HG03354 (cell line): ENCODE data around the gene GALNT9.
"Not testable (repeated sequence)": the region's sequence is repeated elsewhere in the genome, so short reads cannot be mapped to it uniquely, and the experiment has no call there.

Source experiments
- ATAC-seq: cut with Tn5 transposase; IDR thresholded peaks from one replicate; pipeline ENCODE4 v1.9.1; 2021; ENCODE audit warnings: mild to moderate bottlenecking; ENCODE audit not compliant: unreplicated experiment, poor library complexity, severe bottlenecking

Gene GALNT9

DNA sequence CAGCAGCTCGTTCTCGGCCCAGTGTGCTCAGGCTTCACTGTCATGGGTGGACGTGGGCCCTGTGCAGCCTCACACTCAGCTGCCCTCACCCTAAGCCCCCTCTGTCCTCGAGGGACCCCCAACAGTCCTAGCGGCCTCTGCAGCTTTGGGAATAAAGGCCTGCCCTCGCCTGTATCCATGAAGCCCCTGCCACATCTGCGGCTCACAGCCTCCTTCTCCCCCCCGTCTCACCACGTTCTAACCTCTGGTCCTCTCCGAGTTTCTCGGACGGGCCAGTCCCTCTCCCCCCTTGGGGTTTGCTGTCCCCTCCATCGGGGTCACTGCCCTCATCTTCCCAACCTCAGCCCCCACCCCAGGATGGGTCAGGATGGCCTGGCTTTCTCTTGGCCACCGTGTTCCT, 30.2 kb upstream of the GALNT9 start:
- ATAC-seq, result no peak

DNA sequence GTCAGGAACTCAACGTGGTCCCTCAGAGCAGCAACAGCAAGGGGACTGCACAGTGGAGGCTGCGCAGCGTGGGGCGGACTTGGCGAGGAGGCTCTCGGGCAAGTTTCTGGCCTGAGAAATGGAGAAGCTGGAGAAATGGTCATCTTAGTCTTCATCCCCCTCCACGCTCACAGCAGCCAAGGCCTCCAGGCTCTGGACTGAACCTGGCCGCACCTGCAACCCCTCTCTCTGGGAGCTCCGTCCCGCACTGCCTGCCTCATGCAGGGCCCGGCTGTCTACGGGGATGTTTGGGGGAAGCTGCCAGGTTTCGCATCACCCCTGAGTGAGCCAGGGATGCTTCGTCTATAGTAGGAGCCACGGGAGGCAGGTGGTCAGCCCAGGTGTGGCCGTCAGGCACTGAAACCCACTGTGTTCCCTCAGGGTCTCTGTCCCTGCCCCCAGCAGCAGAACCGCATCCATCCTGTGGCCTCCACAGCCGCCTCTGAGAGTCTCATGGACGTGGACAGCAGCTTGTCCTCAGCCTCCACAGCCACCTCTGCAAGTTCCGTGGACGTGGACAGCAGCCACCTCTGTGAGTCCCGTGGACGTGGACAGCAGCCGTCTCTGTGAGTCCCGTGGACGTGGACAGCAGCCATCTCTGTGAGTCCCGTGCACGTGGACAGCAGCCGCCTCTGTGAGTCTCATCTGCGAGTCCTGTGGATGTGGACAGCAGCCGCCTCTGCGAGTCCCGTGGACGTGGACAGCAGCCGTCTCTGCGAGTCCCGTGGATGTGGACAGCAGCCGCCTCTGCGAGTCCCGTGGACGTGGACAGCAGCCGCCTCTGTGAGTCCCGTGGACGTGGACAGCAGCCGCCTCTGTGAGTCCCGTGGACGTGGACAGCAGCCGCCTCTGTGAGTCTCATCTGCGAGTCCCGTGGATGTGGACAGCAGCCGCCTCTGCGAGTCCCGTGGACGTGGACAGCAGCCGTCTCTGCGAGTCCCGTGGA, 29.1 kb upstream of the GALNT9 start:
- not testable (repeated sequence) for ATAC-seq

DNA sequence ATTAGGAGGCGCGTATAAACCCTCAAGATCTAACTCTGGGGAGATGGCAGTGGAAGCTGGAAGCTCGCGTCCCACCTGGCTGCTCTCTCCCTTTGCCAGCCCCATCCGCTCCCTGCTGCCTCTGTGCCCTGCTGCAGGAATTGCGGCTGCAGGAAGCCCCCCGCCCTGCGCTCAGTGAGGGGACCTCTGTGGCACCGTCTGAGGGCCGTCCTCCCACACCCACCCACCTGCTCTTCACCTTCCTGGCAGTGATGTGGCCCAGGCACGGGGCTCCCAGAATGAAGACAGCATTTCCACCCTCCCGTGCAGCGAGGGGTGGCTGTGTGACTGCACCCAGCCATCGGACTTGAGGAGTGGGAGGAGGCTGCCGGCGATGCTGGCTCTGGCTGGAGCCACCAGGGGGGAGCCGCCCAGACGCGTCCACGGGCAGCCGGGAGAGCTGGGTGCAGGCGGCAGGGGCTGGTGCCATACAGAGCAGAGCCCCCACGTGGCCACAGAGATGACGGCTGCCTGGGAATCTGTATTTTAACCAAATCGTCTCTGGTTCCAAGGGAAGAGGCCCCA, 28.3 kb upstream of the GALNT9 start:
- ATAC-seq, result no peak

DNA sequence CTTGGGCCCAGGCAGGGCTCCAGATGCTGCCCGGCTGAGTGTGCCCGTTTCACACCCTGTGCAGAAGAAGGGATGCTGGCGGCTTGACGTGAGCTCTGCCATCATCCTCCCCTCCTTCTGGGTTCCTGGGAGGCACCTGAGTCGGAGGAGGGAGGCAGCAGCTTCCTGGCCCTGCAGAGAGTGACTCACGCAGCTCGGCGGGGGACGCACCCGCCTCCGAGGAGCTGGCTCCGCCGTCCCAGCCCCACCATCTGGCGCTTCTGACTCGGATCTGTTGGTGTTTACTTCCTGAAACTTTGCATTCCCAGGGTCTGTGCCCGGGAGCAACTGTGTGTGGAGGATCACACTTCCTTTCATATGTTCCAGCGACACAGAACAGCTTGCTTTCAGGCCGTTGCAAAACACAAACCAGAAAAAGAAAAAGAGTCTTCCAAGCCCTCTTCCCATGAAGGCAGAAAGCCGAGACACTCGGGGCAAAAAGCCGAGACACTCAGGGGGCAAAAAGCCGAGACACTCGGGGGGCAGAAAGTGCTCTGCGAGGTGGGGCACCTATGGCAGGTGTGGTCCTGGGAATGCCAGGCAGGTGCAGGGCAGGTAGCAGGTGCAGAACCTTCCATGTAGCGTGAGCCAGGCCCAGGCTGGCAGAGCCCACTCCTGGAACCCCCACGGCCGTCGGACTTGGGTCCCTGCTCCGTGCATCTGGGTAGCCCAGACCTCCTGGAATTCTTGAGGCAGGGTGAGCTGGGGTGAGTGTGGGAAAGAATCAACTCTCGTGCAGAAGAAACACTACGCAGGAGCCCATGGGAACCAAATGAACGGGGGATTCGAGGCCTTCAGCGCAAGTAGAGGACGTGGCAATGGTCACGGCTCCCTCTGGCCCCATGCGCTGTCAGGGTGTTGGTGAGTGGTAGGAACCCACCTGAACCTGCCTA, 27.6 kb upstream of the GALNT9 start:
- no peak for ATAC-seq

DNA sequence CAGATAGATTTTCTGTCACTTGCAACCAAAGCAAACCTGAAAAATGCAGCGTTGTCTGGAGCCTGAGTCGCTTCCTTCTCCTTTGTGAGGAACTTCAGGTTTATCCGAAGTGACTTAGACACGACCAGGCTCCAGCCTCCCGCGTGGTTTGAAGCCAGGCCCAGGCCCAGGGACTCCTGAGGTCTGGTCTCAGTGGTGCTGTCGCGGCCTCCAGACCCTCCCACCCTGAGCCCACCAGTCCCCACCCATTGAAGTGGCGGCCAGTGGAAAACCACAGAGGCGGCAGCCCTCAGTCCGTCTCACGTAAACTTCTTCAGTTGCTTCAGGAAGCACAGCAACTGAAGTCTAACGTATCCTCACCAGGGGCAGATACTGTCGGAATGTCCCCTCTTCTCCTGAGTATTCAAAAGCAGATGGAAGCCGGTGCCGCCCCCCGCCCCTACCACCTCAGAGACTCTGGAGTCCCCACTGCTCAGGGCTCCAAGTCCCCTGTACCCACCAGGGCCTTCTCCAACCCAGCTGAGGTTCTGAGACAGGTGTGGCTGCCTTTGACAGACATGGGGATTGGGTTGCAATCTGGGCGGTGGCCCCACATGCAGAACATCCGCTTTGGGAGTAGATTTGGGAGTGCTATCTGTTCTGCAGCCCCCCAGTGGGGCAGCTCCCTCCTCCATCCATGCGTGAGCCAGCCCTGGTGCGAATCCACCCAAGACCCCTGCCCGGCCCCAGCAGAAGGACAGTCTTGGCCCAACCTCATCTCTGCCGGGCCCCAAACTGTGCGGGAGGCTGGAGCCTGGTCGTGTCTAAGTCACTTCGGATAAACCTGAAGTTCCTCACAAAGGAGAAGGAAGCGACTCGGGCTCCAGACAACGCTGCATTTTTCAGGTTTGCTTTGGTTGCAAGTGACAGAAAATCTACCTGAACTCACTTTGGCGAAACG, 26.6 kb upstream of the GALNT9 start:
- ATAC-seq, result no peak

DNA sequence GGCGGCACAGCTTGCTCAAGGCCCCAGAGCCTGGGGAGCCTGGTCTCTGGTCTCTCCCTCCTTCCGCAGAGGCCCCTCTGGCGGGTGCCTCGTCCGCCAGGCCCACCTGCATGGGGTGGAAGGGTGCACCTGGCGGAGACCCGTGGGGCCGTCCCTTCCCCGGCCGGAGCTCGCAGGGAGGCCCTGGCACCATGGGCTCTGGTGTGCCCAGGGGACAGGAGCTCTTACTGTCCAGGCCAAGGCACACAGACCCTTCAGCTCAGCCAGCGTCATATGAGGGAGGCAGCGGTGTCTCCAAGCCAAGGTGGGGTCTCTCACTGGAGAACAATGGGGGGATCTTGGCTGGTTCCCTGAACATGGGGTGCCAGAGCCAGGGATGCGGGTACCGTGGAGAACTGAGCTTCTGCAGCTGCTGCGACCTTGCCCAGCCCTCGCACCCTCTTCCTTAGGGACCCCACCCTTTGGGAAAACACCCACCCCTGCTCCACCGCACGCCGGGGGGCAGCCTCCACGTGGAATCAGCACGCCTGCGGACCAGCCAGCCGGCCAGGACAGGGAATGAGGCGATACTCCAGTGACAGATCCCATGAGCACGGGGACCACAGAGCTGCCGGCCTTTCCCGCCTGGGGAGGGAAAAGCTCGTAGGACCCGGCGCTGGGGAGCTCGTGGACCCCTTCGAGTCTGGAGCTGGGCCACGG, 25.7 kb upstream of the GALNT9 start:
- no peak for ATAC-seq

DNA sequence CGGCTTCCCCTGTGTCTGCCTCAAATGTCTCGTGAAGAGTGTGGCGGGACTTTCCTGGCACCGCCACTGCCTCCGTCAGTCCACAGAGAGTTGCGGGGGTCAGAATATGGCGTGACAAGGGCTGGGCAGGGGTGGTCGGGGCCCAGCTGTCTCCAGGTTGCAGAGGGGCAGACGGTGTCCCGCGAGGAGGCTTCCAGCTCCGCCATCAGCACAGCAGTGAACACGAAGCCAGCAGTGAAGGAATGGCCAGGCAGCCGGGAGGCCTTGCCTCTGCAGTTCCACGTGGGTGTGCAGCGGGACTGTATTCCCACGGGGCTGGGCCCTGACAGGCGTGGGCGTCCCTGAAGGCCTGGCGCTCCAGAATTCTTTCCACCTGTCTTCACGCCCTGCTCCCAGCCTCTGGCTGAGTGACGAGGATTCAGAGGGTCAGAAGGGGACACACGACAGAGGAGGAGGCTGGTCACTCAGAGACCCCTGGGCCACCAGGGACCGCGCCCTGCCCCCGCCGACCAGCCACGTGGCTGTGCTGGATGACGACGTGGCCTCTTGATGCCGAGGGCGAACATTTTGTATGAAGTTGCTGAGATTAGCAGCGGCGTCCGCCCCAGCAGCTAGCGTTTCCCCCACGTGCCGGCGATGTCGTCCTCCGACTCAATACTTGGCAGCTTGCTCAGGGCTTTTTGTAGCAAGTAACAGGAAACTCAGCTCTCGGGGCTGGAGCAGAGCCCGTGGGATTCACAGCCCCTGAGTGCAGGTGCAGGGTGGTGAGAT, 25.0 kb upstream of the GALNT9 start:
- ATAC-seq, result no peak

DNA sequence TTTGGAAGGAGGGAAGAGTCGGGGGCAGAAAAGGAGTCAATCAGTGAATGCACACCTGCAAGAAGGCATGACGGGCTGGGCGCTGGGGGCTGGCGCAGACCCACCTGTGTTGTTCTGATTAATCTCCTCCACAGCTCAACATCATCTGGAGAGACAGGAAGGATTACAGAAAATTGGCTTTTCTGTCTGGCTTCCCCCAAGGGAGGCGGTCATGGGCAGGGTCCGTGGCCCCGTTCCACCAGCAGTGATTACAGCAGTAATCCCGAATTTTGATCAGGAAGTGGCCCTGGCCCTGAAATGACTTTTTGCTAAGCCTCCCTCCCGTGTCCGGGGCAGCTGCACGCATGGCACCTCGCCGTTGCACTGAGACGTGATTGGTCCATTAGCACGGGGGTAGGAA, 24.4 kb upstream of the GALNT9 start:
- no peak for ATAC-seq

DNA sequence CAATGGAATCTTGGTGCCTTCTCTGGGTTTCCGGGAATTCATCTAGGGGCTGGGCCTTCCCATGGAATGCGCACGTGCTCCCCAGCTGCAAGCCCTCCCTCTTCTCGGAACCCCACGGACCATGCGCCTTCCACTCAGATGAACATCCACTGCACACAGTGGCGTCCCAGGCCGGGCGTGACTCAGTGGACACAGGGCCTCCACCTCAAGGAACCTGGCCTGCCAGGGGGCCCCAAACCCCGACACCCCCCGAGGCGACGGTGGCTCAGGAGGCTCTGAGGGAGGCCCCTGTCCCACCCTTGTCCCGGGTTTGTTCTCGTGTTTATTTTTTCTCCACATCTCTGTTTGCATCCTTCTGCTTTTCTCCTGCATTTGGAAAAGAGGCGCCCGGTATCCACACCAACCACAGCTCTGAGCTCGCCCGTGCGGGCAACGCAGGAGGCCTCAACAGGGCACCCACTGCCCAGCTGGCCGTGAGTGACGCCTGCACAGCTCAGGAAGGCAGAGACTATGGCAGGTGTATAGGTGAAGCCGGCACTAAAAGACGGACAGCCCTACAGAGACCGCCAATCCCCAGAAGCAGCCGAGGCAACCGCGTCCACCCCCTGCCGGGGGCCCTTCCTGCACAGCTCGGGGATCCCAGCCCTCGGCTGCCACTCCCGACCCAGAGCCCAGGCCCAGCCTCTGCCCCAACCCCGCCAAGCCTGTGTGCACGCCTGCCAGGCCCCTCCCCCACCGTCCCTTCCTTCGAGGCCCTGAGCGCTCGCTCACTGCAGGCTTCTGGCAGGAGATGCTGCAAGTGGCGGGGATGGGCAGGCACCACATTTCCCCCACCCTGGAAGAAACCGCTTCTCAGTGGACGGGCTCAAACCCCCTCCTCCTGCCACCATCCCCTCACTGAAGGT, 23.8 kb upstream of the GALNT9 start:
- no peak for ATAC-seq

DNA sequence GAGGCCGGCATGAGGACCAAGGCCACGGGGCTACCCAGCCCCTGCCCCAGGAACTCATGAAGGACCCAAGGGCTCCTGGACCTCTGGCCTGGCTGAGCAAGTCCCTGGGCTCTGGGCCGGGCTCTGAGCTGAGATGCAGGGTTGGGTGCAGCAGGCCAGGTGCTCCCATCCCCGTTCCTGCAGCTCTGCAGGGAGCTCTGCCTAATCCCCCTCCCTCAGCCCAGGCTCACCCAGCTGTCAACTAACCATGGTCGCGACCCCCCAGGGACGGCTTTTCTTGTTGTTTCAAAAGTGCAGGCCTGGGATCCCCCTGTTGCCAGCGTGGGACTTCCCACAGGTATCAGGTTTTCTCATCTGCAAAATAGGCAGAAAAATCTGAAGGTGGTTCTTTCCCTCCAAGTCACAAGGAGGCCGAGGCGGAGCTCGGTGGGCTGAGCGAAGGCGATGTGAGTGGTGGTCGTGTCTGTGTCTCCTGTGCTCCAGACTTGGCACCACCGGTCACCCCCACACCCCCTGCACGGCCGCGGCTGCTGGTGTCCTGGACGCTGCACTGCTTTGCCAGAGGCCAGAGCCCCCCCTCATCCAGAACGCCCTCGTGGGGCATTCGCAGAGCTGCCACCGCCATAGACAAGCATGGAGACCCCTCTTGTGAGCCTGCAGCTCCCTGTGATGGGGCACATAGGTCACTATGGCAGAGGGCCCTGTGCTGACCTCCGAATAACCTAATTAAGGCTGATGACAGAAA, 22.5 kb upstream of the GALNT9 start:
- no peak for ATAC-seq

DNA sequence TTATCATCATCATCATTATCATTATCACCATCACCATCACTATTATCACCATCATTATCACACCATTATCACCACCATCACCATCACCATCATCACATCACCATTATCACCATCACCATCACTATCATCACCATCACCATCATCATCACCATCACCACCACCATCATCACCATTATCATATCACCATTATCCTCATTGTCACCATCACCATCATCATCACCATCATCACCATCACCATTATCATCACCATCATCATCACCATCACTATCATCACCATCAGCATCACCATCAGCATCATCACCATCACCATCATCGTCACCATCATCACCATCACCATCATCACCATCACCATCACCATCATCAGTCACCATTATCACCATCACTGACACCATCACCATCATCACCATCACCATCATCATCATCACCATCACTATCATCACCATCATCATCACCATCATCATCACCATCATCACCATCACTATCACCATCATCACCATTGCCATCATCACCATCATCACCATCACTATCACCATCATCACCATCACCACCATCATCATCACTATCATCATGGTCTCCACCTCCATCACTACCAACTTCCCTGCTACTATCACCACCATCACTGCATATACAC, 20.2 kb upstream of the GALNT9 start:
- no peak for ATAC-seq

DNA sequence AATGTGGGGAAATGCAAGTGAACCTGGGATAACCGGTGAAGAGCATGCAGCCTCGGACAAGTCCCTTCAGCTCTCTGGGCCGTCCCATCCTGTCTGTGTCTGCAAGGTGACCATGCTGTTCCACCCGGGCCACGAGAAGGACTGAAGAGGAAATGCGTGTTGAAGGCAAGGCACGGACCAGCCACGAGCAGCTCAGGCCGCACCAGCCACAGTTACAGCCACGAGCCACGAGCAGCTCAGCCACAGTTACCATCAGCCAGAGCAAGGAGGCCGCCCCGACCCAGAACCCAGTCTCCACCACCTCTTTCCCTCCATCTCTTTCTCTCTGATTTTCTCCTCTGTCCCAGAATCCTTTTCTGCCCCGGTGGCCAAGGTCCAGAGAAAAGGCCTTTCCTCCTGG, 18.8 kb upstream of the GALNT9 start:
- no peak for ATAC-seq

DNA sequence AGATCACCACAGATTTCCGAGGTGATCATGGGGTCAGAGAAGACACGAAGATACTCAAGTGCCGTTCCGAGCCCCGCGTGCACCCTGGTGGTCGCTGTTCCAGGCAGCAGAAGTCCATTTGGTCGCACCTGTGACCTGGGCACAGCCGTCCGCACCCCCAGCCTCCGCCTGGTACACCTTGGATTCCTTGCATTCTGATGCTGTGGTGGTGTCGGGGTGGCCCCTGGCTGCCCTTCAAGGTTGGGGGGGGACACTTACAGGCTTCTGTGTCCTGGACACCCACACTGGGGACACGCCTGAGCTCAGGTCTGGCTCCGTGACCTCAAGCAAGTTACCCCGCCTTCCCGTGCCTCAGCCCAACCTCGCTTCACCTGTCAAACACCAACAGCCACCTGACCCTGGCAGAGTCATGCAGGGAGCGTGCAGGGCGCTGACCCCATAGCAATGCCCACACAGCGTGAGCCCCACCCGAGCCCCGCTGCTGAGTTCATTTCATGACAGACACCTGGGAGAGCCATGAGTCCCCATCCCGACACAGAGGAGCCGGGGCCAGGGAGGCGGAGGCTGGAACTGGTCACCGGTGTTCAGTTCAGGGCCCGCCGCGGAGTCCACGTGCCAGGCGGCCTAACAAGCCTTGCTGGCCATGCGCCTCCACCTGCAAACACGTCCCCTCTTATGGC, 17.9 kb upstream of the GALNT9 start:
- ATAC-seq, result no peak

DNA sequence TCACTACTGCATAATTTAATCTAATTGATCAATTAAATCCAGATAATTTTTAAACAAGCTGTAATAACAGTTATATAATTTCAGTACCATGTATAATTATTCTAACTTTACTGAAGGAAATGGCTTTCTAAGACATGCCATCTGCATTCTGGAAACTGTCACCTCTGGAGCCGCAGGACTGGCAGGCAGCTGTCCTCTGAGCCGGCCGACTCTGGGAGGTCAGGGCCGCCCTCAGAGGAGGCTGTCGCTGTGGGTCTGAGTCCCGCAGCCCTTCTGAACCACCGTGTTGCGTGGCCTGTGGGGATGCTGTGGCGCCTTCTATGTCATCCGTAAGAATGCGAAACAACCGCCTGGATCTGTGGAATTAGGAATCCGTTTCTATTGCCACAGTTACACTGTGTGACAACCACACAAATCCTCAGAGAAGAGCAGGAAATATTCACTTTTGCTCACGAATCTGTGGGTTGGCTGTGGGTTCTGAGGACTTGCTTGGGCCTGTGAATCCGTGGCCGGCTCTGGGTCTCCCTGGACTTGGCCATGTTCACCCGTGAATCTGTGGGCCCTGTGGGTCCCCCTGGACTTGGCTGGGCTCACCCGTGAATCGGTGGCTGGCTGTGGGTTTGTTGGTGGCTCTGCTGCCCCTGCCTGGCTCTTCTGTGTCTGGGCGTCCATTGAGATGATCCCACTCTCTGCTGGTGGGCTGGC, 17.2 kb upstream of the GALNT9 start:
- no peak for ATAC-seq
